ENCODE results near the gene OR5L1.

The OR5L1 gene

DNA sequence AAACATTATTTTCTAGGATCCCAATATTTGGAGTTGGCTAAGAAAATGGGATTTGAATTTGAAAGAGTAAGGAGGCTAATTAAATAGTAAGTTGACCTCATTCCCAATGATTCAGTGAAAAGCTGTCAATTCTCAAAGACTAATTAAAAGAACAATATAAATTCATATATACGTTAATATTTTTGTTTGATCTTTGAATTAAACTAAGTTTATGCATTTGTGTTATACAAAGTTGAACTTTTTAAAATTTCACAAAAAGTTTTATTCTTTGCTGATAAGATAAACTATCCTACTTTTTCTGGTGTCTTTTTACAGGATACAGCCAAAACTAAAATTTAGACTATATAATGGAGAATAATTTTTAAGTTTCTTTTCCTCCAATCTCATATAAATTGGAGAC is at the start of gene OR5L1:
OR5L1 (plus strand) TSS at position 301 of the 400 bp plus-strand sequence. CDS start 100 bp downstream, outside the sequence.
- no peak for DNase-seq

DNA sequence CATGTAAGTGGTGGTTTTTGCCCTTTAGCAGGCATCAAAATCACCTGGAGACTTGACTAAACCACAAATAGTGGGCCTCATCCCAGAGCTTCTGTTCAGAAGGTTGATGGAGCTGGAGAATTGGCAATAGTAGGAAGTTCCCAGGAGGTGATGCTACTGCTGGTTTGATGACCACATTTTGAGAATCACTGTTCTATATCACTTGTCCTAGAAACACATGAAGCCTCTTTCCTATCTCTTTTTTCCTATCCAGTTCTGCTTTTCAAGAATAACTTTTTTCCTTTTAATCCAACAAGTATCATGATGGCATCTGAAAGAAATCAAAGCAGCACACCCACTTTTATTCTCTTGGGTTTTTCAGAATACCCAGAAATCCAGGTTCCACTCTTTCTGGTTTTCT is 38.0 kb upstream of the OR5L1 start, which contains the start of gene OR5D13:
OR5D13 (plus strand) TSS at position 301 of the 400 bp plus-strand sequence; CDS start at position 301, 0 bp downstream.
- no peak for DNase-seq

DNA sequence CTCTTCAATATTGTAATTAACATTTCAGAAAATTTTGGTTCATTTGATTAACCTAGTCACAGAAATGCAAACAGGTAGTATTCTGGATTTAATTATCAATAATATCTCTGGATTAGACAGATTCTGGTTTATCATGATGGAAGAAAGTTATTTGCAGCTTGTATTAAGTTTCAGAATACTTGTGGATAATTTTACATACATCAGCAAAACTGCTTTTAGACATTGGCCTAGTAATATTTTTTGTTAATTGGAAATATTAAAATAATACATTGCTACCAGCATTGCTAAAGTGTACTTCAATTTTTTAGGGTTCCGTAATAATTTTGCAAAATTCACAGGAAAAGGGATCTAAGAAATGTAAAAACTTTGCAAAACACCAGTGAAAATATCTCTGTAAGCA is 19.6 kb upstream of the OR5L1 start:
- DNase-seq = no peak

DNA sequence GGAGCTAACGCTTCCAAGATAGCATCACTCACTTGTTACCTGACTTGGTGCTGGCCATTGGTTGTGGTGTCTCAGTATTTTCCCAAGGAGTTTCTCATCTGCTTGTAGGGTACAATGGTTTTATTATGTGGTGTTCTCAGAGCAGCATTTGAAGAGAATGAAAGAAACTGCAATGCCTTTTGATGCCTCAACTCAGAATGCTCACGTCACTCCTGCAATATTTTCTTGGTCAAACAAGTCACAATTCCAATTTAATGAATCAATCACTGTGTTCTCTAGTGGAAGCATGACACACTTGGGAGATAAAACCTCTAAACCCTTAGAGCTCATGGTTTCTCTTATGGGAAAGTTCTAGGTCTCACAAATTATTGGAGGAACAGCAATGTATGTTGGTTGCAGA is 17.8 kb upstream of the OR5L1 start:
- DNase-seq = no peak

DNA sequence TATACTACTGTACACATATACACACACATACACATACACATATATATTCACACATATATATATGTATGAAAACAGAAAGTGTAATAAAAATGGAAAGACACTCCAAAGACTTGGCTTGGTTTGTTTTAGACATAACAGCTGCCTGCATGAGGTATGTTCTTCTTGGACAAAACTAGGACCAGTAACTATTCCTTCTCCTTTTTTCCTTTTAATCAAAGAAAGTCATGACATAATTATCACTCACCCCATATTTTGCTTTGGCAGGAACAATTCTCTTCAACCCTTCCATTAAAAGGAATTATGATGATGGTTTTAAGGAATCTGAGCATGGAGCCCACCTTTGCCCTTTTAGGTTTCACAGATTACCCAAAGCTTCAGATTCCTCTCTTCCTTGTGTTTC is 15.9 kb upstream of the OR5L1 start, which contains the start of gene OR5D14:
OR5D14 (plus strand) TSS at position 301 of the 400 bp plus-strand sequence; CDS start at position 301, 0 bp downstream.
- no peak for DNase-seq

DNA sequence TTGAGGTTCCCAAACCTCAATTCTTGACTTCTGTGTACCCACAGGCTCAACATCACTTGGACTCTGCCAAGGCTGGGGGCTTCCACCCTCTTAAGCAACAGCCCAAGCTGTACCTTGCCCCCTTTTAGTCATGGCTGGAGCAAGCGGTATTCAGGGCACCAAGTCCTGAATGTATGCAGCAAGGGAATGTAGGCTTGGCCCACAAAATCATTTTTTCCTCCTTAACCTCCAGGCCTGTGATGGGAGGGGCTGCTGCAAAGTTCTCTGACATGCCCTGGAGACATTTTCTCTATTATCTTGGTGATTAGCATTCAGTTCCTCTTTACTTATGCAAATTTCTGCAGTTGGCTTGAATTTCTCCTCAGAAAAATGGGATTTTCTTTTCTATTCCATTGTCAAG is 4.9 kb upstream of the OR5L1 start:
- DNase-seq = no peak

DNA sequence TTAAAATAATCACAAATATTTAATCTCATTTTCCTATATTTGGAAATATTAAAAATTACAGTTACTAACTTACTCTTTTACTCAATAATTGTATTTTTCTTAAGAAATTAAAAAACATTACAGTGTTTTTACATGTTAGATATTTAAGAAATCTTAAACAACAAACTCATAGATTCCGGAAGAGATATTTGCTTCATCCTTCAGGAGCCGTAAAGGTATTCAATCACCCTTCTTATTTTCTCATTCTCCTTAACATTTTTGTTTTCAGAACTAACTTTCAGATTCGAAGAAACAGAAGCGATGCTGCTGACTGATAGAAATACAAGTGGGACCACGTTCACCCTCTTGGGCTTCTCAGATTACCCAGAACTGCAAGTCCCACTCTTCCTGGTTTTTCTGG is 8.2 kb downstream of the OR5L1 start, which contains the start of gene OR5D18:
OR5D18 (plus strand) TSS at position 301 of the 400 bp plus-strand sequence; CDS start at position 301, 0 bp downstream.
- DNase-seq = no peak

DNA sequence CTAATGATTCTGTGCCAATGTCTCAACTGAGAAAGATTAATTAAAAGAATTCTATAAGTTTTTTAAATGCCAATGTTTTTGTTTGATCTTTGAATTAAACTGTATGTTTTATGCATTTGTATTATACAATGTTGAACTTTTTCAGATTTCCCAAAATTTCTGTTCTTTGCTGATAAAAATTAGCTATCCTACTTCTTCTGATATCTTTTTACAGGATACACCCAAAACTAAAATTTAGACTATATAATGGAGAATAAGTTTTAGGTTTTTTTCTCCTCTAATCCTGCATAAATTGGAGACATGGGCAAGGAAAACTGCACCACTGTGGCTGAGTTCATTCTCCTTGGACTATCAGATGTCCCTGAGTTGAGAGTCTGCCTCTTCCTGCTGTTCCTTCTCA is 15.8 kb downstream of the OR5L1 start, which contains the start of gene OR5L2:
OR5L2 (plus strand) TSS at position 301 of the 400 bp plus-strand sequence; CDS start at position 301, 0 bp downstream.
- no peak for DNase-seq

DNA sequence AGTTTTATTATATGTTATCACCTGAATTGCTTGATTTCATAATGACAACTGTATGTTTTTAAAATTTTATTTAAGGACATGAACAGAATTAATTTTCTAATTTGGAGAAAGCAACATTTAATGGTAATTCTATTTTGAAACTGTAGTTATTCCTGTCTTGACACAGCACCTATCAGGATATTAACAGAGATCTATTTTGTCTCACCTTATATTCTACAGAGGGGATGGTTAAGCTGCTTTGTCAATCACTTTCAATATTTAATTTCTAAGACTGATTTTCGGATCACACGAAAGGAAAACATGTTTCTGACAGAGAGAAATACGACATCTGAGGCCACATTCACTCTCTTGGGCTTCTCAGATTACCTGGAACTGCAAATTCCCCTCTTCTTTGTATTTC is 27.3 kb downstream of the OR5L1 start, which contains the start of gene OR5D16:
OR5D16 (plus strand) TSS at position 301 of the 400 bp plus-strand sequence; CDS start at position 301, 0 bp downstream.
- no peak for DNase-seq

DNA sequence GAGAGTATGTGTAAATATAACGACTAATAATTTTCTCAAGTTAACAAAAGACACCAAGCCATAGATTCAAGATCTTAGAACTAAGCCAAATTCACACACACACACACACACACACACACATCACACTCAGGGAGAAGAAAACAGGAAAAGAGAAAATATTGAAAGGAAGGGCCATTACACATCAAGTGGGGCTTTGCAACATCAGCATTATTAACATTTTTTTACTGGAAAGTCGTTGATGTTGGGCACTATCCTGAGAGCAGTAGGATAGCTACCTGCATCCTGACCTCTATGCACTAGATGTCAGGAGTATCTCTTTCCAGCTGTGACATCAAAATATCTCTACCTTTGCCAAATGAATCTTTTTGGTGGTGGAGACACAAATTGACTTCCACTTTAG is 36.3 kb downstream of the OR5L1 start:
- DNase-seq = no peak

DNA sequence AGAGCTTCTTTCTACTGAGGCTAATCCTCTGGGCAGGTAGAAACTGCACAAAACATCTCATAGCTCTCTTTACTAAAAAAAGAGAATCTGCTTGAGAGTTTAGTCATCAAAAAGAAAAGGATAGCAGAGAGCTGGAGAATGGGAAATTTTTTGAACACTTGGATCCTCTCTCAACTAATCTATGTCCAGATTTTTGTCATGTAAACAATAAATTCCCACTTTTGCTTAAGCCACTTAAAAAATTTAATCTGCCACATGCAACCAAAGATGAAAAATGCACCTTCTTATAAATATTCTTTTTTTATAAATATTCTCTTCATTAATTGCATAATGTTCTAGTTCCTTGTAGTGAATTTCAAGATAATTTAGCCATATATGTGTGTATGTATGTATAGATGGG is 37.9 kb downstream of the OR5L1 start:
- DNase-seq = no peak

DNA sequence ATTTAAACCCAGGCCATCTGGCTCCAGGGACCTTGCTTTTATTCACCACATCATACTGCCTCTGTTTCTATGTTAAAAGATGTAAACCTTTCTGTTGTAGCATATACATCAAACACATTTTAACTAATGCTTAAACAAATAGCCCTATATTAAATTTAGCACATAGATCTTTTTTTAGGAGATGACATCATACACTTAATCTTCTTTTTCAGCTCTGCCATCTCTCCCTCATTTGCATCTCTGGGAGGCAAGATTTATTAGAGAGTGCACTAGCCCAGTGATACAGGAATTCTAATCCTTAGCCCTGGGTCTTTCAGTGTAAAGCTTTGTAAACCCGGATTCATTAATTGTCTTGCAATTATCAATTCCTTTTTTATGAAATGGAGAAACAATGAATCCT is 41.0 kb downstream of the OR5L1 start:
- no peak for DNase-seq

DNA sequence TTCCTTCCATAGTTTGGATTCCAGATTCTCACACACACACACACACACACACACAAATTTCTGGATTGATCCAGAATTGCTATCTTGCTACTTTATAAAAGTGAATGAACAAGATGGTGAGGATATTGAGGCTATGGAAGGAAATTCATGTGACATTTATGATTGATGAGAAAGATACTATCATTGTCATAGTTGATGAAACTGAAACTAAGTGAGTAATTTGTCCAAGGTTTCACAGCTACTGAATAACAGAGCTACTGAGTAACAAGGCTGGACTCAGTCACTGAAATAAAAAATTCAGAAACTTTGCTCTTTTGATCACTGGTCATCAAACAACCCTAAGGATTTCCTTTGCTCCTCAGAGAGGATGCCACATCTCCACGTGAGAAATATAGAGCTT is 43.5 kb downstream of the OR5L1 start:
- DNase-seq = no peak

Data from stimulated activated CD4-positive, alpha-beta T cell treated with anti-CD3 and anti-CD28 coated beads, Interleukin-15, amount 100 ng/mL, for 24 hours (primary cell).